A673 (cell line): ENCODE measurements around the gene POLD2.

ENCODE experiments used
- CTCF ChIP-seq: fragments of 300-800, 200-600 bp; sonication (generic); conservative IDR thresholded peaks from 2 replicates; pipeline ENCODE4 v1.5.1; 2017; ENCODE audit warnings: low read depth, mild to moderate bottlenecking, antibody characterized with exemption, low read length, moderate library complexity, mixed read lengths
- EZH2 ChIP-seq: fragments of 200-600 bp; sonication (generic); IDR thresholded peaks from 2 replicates; pipeline ENCODE4 v1.6.1; 2017; ENCODE audit warnings: borderline replicate concordance, low read depth, mild to moderate bottlenecking, mixed read lengths, antibody characterized with exemption, low read length; ENCODE audit not compliant: poor library complexity, severe bottlenecking

DNA sequence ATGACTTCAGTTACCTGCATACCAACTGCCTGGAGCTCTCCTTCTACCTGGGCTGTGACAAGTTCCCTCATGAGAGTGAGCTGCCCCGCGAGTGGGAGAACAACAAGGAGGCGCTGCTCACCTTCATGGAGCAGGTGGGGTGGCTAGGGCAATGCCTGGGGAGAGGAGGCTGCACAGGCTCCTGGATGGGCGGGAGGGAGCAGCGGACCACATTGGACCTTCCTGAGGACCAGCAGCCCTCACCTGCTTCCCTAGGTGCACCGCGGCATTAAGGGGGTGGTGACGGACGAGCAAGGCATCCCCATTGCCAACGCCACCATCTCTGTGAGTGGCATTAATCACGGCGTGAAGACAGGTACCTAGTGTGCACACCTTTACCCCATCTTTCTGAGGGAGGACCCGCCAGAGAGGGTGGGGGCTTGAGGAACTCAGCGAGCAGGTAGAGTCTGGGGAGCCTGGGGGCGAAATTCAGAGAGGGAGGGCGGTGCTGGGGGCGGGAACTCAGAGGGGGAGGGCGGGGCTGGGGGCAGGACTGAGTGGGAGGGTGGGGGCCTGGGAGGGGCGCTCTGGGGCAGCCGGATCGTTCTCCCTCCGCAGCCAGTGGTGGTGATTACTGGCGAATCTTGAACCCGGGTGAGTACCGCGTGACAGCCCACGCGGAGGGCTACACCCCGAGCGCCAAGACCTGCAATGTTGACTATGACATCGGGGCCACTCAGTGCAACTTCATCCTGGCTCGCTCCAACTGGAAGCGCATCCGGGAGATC lies 10.2 kb downstream of the POLD2 start:
- TF ChIP-seq EZH2 = no peak
- no peak for TF ChIP-seq CTCF
